Brain microvascular endothelial cell (primary cell): ENCODE measurements around the gene A2ML1.

Experiments
- DNase-seq: peaks from one replicate; pipeline ENCODE4 v3.0.0-alpha.2; 2020
- H3K27ac ChIP-seq: fragments of 250-450 bp; sonication (Bioruptor Pico); 2 replicates; pipeline ENCODE4 v1.5.1; 2020; ENCODE audit warnings: mild to moderate bottlenecking, moderate library complexity
- H3K27me3 ChIP-seq: fragments of 250-450 bp; sonication (Bioruptor Pico); replicated peaks from 2 replicates; pipeline ENCODE4 v1.5.1; 2020; ENCODE audit warnings: mild to moderate bottlenecking
- H3K36me3 ChIP-seq: fragments of 250-450 bp; sonication (Bioruptor Pico); replicated peaks from 2 replicates; pipeline ENCODE4 v1.5.1; 2020; ENCODE audit warnings: mild to moderate bottlenecking
- H3K4me3 ChIP-seq: 2 replicates; pipeline ENCODE4 v1.5.1; 2011; ENCODE audit warnings: low read depth, mild to moderate bottlenecking, control low read depth, low read length, moderate library complexity
- CTCF ChIP-seq: IDR thresholded peaks from 2 replicates; pipeline ENCODE4 v1.5.1; 2011; ENCODE audit warnings: low read depth, mild to moderate bottlenecking, moderate library complexity, low read length, control low read depth, inconsistent platforms; ENCODE audit errors: missing control alignments
- in situ Hi-C: cut with HindIII; loops from 2 replicates; pipeline ENCODE4 v1.10.0; 2017; ENCODE audit warnings: low sequenced_read_pairs, low pct_ligation_motif_present

Gene A2ML1

DNA sequence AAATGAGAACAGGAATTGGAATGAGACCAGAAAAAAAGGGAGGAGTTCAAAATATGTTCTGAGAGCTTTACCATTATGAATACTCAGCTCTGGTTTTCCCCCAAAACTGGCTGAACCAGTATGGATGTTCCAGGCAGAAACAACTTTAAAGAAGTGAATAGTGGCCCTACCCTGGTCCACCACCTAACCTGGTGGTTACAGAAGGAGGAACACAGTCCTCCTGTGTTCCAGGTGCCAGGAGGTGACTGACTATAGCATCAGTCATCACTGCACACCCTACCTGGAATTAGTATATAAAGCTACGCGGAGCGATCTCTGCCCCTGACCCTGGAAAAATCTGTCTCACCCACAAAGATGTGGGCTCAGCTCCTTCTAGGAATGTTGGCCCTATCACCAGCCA, at the start of gene A2ML1:
Gene A2ML1 (plus strand): TSS at position 324 of the 400 bp plus-strand sequence. CDS start 31 bp downstream, at position 355.
- in situ Hi-C loops, result no loop called here
- no peaks in the 10 kb centered on the region for H3K27me3 ChIP-seq
- TF ChIP-seq CTCF, result no peak
- no peak within 1 kb of the TSS for H3K4me3 ChIP-seq
- no peaks in the 10 kb centered on the region for H3K36me3 ChIP-seq
- DNase-seq, result no peak
- no peak within 1 kb of the TSS for H3K27ac ChIP-seq

GRCh38 chr12:8773461-8773860, 49.0 kb upstream of the A2ML1 start:
- Histone ChIP-seq H3K27ac (no peak overlapping the region), H3K27me3 (no peaks in the 10 kb centered on the region), H3K4me3 (no peak overlapping the region), H3K36me3 (no peaks in the 10 kb centered on the region)
- in situ Hi-C loops, result no loop called here
- no peak for DNase-seq
- no peak for TF ChIP-seq CTCF

GRCh38 chr12:8779281-8779680, 43.1 kb upstream of the A2ML1 start:
- Histone ChIP-seq H3K36me3 (no peaks in the 10 kb centered on the region), H3K27ac (no peak overlapping the region), H3K27me3 (no peaks in the 10 kb centered on the region), H3K4me3 (no peak overlapping the region)
- in situ Hi-C loops, result no loop called here
- TF ChIP-seq CTCF, result no peak
- no peak for DNase-seq

DNA sequence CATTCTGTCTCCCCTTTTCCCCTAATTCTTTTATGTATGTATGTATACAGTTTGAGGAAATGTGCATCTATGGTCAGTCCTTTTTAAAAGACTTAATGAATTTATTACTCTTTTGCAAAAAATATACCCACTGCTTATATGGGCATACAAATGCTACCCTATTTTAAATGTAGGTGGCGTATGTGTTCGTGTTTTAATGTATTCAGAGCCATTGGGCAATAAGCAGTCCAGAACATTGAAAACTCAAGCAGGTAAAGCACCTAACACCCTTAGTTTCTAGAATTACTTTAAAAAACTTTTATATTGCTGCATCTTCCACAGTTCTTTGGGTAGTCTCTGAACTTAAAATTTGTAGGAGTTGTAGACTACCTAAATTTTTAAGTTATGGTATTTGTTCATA, 42.6 kb upstream of the A2ML1 start:
- no peak for TF ChIP-seq CTCF
- H3K27me3 ChIP-seq, result no peaks in the 10 kb centered on the region
- no peak overlapping the region for H3K27ac ChIP-seq
- no peak for DNase-seq
- H3K36me3 ChIP-seq, result no peaks in the 10 kb centered on the region
- in situ Hi-C loops, result no loop called here
- H3K4me3 ChIP-seq, result no peak overlapping the region

GRCh38 chr12:8780389-8780788, 42.0 kb upstream of the A2ML1 start:
- TF ChIP-seq CTCF, result peak; percentile 56
- Histone ChIP-seq H3K27ac (no peak overlapping the region), H3K4me3 (no peak overlapping the region), H3K27me3 (no peaks in the 10 kb centered on the region), H3K36me3 (no peaks in the 10 kb centered on the region)
- in situ Hi-C loops, result no loop called here
- DNase-seq, result peak; percentile 46

DNA sequence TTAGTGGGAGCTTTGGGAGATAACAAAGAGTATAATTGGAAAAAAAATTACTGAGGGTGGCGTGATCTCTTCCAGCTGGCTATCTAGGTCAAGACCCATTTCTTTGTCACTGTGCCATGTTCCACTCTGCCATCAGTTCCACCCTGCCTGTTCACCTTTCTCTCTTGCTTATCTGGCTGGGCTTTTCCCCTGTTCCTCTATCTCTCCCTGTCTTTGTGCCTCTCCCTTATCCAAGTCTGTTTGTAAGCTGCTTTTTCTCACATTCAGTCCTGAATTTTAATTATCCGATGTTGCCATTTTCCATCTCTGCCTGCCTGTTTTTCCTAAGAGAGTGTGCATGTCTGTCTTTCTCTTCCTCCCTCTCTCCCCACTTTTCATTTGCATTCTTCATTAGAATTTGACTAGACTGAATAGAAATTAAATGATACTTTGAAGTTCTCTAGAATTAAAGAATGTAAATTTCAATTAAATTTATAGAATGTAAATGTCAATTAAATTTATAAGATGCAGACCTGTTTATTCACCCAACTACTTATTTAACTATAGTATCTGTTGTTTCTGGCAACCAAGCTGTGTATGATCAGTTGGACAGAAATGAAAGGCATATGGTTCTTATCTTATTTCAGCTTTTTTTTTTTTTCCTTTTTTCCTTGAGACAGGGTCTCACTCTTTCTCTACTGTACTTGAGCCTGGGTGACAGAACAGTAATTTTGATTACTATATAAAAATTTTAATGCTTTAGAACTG, 40.9 kb upstream of the A2ML1 start:
- in situ Hi-C loops, result no loop called here

More for the DNA sequence above, 40.9 kb upstream of the A2ML1 start:
- no peak overlapping the region for H3K27ac ChIP-seq
- H3K4me3 ChIP-seq, result no peak overlapping the region
- no peak for DNase-seq
- no peaks in the 10 kb centered on the region for H3K27me3 ChIP-seq
- no peak for TF ChIP-seq CTCF
- H3K36me3 ChIP-seq, result no peaks in the 10 kb centered on the region
